ENCODE results near the gene MAZ.

- TF ChIP-seq CTCF (IDR thresholded peaks at IDR 0.05; ENCODE audit: insufficient read depth, low read length, poor library complexity, severe bottlenecking) (no peak), EZH2phosphoT487 (conservative IDR thresholded peaks at IDR 0.05; ENCODE audit: low read length) (no peak)
Observed at GRCh38 chr16:29806099-29806579, at the start of gene MAZ.

Data from SU-DHL-6 (cell line).